Duodenal mucosa (tissue), 2 donors: ENCODE measurements around the gene CUEDC1.

Experiments used
- H3K27ac ChIP-seq: one replicate; pipeline ENCODE4 v1.7.0; 2013; ENCODE audit warnings: low read depth, low read length
- H3K27me3 ChIP-seq, 2 donors: one replicate each; pipeline ENCODE4 v1.7.0; 2013; ENCODE audit warnings: low read length in 2 of 2, control low read depth in 1 of 2; ENCODE audit not compliant: insufficient read depth in 2 of 2, control insufficient read depth in 1 of 2
- H3K36me3 ChIP-seq, 2 donors: one replicate each; pipeline ENCODE4 v1.7.0; 2013; ENCODE audit warnings: low read length in 2 of 2, control low read depth in 1 of 2; ENCODE audit not compliant: insufficient read depth in 2 of 2, control insufficient read depth in 1 of 2
- H3K4me1 ChIP-seq, 2 donors: one replicate each; pipeline ENCODE4 v1.7.0; 2013; ENCODE audit warnings: low read length in 2 of 2, control low read depth in 1 of 2; ENCODE audit not compliant: insufficient read depth in 2 of 2, control insufficient read depth in 1 of 2
- H3K4me3 ChIP-seq, 2 donors: one replicate each; pipeline ENCODE4 v1.7.0; 2013; ENCODE audit warnings: low read length in 2 of 2, low read depth in 1 of 2
- H3K9ac ChIP-seq, 2 donors: one replicate each; pipeline ENCODE4 v1.7.0; 2013; ENCODE audit warnings: low read length in 2 of 2, low read depth in 1 of 2
- H3K9me3 ChIP-seq, 2 donors: one replicate each; pipeline ENCODE4 v1.7.0; 2013; ENCODE audit warnings: low read length in 2 of 2, control low read depth in 1 of 2; ENCODE audit not compliant: control insufficient read depth in 1 of 2

CUEDC1 gene

DNA sequence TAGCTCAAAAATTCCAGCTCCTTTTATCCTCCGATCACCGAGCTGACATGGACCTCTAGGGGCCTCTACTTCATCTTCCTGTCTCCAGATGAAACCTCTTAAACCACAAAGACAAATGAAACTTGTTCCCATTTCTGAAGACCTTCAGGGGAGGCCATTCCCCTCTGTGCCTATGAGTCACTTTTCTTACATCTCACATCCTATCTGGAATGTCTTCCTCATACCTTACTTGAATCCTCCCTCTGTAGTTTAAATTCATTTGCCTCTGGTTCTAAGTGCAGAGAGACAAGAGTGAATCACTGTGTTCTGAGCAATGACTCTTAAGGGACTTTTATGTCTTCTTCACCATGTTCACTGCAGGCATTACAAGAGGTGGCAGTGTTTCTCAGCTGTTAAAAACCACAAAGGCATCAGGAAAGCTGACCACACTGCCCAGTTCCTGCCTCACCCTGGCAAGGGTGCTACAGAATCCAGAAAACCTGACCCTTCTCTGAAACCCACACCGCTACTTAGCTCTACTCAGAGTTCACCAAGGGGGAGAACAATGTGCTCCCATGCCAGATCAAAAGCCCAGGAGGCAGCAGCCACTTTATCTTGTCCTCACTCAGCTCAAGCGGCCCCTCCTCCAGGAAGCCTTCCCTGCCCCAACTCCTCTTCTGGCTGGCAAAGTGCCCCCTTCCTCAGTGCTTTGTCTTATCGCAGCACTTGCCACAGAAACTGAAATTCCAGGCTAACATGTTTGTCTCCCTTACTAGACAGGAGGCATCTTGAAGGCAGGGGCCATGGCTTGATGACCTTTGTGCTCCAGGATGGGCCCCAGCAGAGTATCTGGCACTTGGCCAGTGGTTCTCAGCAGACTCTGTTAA is 6.4 kb downstream of the CUEDC1 start:
- no peaks in the 10 kb centered on the region for H3K27me3 ChIP-seq
- no peaks in the 10 kb centered on the region for H3K36me3 ChIP-seq
- no peak overlapping the region for H3K9ac ChIP-seq
- H3K27ac ChIP-seq, result peak overlapping the region; percentile 70
- no peaks in the 10 kb centered on the region for H3K9me3 ChIP-seq
- peaks cover 29 to 34% of the 10 kb centered on the region in 2 donors for H3K4me1 ChIP-seq
- H3K4me3 ChIP-seq, result peak overlapping the region in 1 of 2 donors; percentile 15

DNA sequence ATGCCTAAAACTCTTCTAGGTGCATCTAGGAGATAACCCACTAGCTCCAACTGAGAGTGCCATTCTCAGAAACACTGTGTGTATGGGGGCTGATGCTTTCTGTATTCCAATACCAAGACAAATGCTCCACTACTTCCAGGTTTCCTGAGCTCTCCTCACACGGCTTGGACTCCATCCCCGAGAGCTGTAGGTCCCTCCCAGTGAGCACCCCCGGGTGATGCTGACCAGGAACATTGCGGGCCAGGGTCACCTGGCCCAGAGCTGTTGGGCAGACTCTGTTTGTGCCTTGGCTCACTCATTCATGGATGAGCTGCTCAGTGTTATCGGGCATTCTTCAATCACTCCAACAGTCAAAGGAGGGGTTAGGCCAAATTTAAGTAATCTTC is 7.0 kb downstream of the CUEDC1 start:
- Histone ChIP-seq H3K4me3 (no peak overlapping the region), H3K36me3 (no peaks in the 10 kb centered on the region), H3K9ac (no peak overlapping the region), H3K27ac (peak overlapping the region; percentile 70), H3K27me3 (no peaks in the 10 kb centered on the region), H3K4me1 (peaks cover 29 to 33% of the 10 kb centered on the region in 2 donors), H3K9me3 (no peaks in the 10 kb centered on the region)

DNA sequence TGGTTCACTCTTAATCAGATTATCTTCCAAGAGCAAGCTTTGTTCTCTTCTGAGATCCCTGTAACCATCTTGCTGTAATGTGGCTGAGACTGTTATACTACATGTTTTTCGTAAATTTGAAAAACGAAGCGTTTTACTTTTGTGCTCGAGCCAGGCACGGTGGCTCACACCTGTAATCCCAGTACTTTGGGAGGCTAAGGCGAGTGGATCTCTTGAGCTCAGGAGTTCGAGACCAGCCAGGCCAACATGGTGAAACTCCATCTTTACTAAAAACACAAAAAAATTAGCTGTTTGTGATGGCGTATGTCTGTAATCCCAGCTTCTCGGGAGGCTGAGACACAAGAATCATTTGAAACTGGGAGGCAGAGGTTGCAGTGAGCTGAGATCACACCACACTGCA is 7.8 kb downstream of the CUEDC1 start:
- H3K9me3 ChIP-seq, result no peaks in the 10 kb centered on the region
- peak overlapping the region; percentile 24 for H3K27ac ChIP-seq
- peak overlapping the region; percentile 26 to 65 for H3K9ac ChIP-seq
- H3K27me3 ChIP-seq, result no peaks in the 10 kb centered on the region
- no peaks in the 10 kb centered on the region for H3K36me3 ChIP-seq
- H3K4me3 ChIP-seq, result peak overlapping the region; percentile 68 to 79
- H3K4me1 ChIP-seq, result peaks cover 28 to 31% of the 10 kb centered on the region in 2 donors

DNA sequence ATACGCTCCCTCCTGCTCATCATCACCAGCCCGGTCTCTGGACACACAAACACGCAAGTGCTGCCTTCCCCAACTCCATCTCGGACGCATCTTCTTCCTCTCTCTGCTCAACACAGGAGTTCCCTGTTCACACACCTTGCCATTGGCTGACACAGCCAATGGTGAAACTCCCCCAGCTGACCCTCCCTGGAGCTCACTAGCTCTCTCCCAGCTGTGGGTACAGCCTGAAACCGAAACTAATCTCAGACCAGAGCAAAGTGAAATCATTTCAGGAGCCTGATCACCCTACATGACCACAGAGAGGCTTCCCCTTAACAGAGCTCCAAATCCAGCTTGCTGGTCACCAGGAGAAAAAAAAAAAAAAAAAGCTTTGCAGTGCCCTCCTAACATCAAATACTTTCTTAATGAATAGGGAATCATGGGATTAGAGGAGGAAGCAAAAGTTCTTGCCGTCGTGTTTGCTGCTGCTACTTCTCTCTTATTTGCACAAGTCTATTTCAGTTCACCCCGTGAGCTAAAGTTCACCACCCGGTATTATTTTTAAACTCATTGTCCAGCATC is 8.3 kb downstream of the CUEDC1 start:
- no peaks in the 10 kb centered on the region for H3K27me3 ChIP-seq
- peak overlapping the region; percentile 26 to 65 for H3K9ac ChIP-seq
- no peaks in the 10 kb centered on the region for H3K36me3 ChIP-seq
- peaks cover 27 to 31% of the 10 kb centered on the region in 2 donors for H3K4me1 ChIP-seq
- H3K9me3 ChIP-seq, result no peaks in the 10 kb centered on the region
- H3K4me3 ChIP-seq, result peak overlapping the region; percentile 68 to 79
- peak overlapping the region; percentile 61 for H3K27ac ChIP-seq

DNA sequence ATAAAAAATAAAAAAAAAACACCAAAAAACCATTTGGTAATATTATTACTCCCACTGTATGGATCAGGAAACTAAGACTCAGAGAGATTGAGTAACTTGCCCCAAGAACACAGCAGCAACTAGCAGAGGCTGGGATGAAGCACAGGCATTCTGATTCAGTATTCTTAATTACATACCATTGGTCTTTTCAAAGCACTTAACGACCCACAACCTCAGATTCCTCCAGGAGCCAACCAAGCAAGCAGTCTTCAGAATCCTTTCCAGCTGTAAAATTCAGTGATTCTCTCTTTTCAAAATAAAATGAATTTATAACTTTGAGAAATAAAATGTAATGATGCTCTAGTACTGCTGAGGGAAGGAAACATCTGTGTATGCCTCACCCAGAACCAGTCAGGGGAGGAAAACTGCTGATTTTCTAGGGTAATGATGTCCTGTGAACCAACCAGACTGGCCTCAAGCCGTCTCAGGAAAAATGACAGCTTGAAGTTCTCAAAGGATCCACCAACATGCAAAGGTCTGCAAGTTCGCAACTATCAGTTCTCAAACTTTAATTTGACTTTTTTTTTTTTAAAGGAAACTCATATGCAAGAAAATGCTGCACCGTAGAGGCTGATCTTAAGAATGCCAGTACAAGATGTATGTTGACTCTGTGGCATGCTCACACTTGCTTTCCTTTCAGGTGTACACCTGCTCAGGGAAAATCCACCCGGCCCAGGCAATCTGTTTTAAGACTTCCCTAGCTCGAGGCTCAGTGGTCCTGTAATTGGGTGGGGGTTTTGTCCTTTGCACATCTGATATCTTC is 9.0 kb downstream of the CUEDC1 start:
- H3K4me3 ChIP-seq, result peak overlapping the region; percentile 68 to 79

DNA sequence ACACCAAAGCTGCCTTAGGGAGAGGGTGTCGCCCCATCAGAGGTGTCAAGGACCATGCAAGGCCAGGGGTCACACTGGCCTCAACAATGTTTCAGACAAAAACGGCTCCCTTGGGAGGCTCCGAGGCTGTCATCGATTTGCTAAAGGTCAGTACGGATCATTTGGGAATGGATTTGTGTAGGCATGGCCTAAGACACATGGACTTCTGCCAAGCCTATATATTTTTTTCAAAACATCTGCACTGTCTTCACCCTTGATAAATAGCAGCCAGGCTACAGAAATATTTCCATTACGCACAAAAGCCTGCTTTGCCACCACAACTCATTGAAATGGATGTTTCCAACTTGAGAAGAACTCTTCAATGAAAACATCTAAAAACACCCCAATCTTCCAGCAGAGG is 10.3 kb downstream of the CUEDC1 start:
- no peaks in the 10 kb centered on the region for H3K27me3 ChIP-seq
- H3K4me1 ChIP-seq, result peaks cover 28 to 40% of the 10 kb centered on the region in 2 donors
- no peak overlapping the region for H3K9ac ChIP-seq
- H3K4me3 ChIP-seq, result no peak overlapping the region
- no peaks in the 10 kb centered on the region for H3K9me3 ChIP-seq
- H3K27ac ChIP-seq, result no peak overlapping the region
- no peaks in the 10 kb centered on the region for H3K36me3 ChIP-seq

More for the DNA sequence above, 9.0 kb downstream of the CUEDC1 start:
- H3K9ac ChIP-seq, result peak overlapping the region; percentile 26 to 65
- no peaks in the 10 kb centered on the region for H3K36me3 ChIP-seq
- no peaks in the 10 kb centered on the region for H3K9me3 ChIP-seq
- peaks cover 30 to 31% of the 10 kb centered on the region in 2 donors for H3K4me1 ChIP-seq
- no peaks in the 10 kb centered on the region for H3K27me3 ChIP-seq
- peak overlapping the region; percentile 61 for H3K27ac ChIP-seq

DNA sequence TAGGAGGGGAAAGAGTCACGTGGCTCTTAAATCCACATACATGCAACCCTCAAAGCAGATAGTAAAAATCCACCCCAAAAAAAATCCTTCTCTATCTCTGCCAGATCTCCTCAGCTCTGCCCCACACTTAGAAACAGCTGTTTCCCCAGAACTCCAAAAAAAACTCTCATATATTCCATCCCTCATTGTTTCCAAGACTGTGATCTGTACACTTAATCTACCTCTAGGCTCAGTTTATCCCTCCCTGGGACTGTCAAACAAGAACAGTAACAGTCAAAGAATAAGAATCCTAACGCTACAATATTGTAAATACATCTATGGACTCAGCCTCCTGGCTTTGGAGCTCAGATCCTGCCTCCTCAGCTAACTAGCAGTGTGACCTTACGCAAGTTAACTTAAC is 11.6 kb downstream of the CUEDC1 start:
- H3K27ac ChIP-seq, result no peak overlapping the region
- H3K9ac ChIP-seq, result no peak overlapping the region

GRCh38 chr17:57943140-57943539 is 12.1 kb downstream of the CUEDC1 start:
- Histone ChIP-seq H3K27ac (no peak overlapping the region), H3K9me3 (no peaks in the 10 kb centered on the region), H3K27me3 (no peaks in the 10 kb centered on the region), H3K4me1 (peaks cover 25 to 33% of the 10 kb centered on the region in 2 donors), H3K9ac (no peak overlapping the region), H3K36me3 (no peaks in the 10 kb centered on the region), H3K4me3 (no peak overlapping the region)

More for the DNA sequence above, 11.6 kb downstream of the CUEDC1 start:
- H3K27me3 ChIP-seq, result no peaks in the 10 kb centered on the region
- no peaks in the 10 kb centered on the region for H3K36me3 ChIP-seq
- H3K9me3 ChIP-seq, result no peaks in the 10 kb centered on the region
- peaks cover 27 to 38% of the 10 kb centered on the region in 2 donors for H3K4me1 ChIP-seq
- no peak overlapping the region for H3K4me3 ChIP-seq

- H3K27ac ChIP-seq, result no peak overlapping the region
- no peaks in the 10 kb centered on the region for H3K36me3 ChIP-seq
- H3K9me3 ChIP-seq, result no peaks in the 10 kb centered on the region
- H3K4me1 ChIP-seq, result peaks cover 19 to 28% of the 10 kb centered on the region in 2 donors
- H3K27me3 ChIP-seq, result no peaks in the 10 kb centered on the region
- H3K4me3 ChIP-seq, result no peak overlapping the region
- no peak overlapping the region for H3K9ac ChIP-seq
Observed at GRCh38 chr17:57941384-57942370, 13.5 kb downstream of the CUEDC1 start.
